ENCODE data around the gene HOXB4.

Gene HOXB4

GRCh38 chr17:48611213-48611612 lies 33.1 kb upstream of the HOXB4 start:
- TF ChIP-seq POLR2AphosphoS5 (IDR thresholded peaks at IDR 0.05; ENCODE audit: low read depth, low read length): no peak
- no peak for TF ChIP-seq TAF1 (IDR thresholded peaks at IDR 0.05; ENCODE audit: borderline replicate concordance, insufficient read depth, low read length)
- no peak for TF ChIP-seq SIN3A (IDR thresholded peaks at IDR 0.05; ENCODE audit: borderline replicate concordance, insufficient read depth, low read length)
- TF ChIP-seq FOXP2 (optimal IDR thresholded peaks at IDR 0.05; ENCODE audit: borderline replicate concordance, extremely low read depth, extremely low read length, insufficient read depth): no peak
- no peak for TF ChIP-seq REST (IDR thresholded peaks at IDR 0.05; ENCODE audit: insufficient read depth in 1 of 2, low read depth in 2 of 2, low read length in 2 of 2)

- no peak for TF ChIP-seq TAF1 (IDR thresholded peaks at IDR 0.05; ENCODE audit: borderline replicate concordance, insufficient read depth, low read length)
- no peak for TF ChIP-seq FOXP2 (optimal IDR thresholded peaks at IDR 0.05; ENCODE audit: borderline replicate concordance, extremely low read depth, extremely low read length, insufficient read depth)
- TF ChIP-seq SIN3A (IDR thresholded peaks at IDR 0.05; ENCODE audit: borderline replicate concordance, insufficient read depth, low read length): no peak
- no peak for TF ChIP-seq POLR2AphosphoS5 (IDR thresholded peaks at IDR 0.05; ENCODE audit: low read depth, low read length)
- no peak for TF ChIP-seq REST (IDR thresholded peaks at IDR 0.05; ENCODE audit: insufficient read depth in 1 of 2, low read depth in 2 of 2, low read length in 2 of 2)
Observed at GRCh38 chr17:48610282-48611211, 32.4 kb upstream of the HOXB4 start, which contains the start of gene HOXB7. Gene HOXB7, minus strand, starts transcription at chr17:48611017. Its CDS starts 99 bp downstream, at chr17:48610918.

- TF ChIP-seq SIN3A (IDR thresholded peaks at IDR 0.05; ENCODE audit: borderline replicate concordance, insufficient read depth, low read length) (no peak), FOXP2 (optimal IDR thresholded peaks at IDR 0.05; ENCODE audit: borderline replicate concordance, extremely low read depth, extremely low read length, insufficient read depth) (no peak), TAF1 (IDR thresholded peaks at IDR 0.05; ENCODE audit: borderline replicate concordance, insufficient read depth, low read length) (no peak), REST (IDR thresholded peaks at IDR 0.05; ENCODE audit: insufficient read depth in 1 of 2, low read depth in 2 of 2, low read length in 2 of 2) (no peak), POLR2AphosphoS5 (IDR thresholded peaks at IDR 0.05; ENCODE audit: low read depth, low read length) (no peak)
Observed at GRCh38 chr17:48609759-48610281, 31.7 kb upstream of the HOXB4 start.

GRCh38 chr17:48609033-48609432 lies 30.9 kb upstream of the HOXB4 start:
- TF ChIP-seq POLR2AphosphoS5 (IDR thresholded peaks at IDR 0.05; ENCODE audit: low read depth, low read length) (no peak), TAF1 (IDR thresholded peaks at IDR 0.05; ENCODE audit: borderline replicate concordance, insufficient read depth, low read length) (no peak), REST (IDR thresholded peaks at IDR 0.05; ENCODE audit: insufficient read depth in 1 of 2, low read depth in 2 of 2, low read length in 2 of 2) (no peak), SIN3A (IDR thresholded peaks at IDR 0.05; ENCODE audit: borderline replicate concordance, insufficient read depth, low read length) (no peak), FOXP2 (optimal IDR thresholded peaks at IDR 0.05; ENCODE audit: borderline replicate concordance, extremely low read depth, extremely low read length, insufficient read depth) (no peak)
